IPS-11a (cell line): ENCODE data around the gene JARID2.
"Not testable (repeated sequence)": the region's sequence is repeated elsewhere in the genome, so short reads cannot be mapped to it uniquely, and the experiment has no call there.

Experiments
- H3K4me3 ChIP-seq: one replicate; pipeline ENCODE4 v1.5.1; 2013; ENCODE audit warnings: low read depth, low read length, control low read depth

Gene JARID2

GRCh38 chr6:15308435-15309213 is 62.8 kb downstream of the JARID2 start:
- H3K4me3 ChIP-seq, result no peak overlapping the region

- H3K4me3 ChIP-seq, result no peak overlapping the region
These were observed 63.9 kb downstream of the JARID2 start for GRCh38 chr6:15309611-15310283.

- no peak overlapping the region for H3K4me3 ChIP-seq
These were observed 64.8 kb downstream of the JARID2 start for GRCh38 chr6:15310680-15311079.

GRCh38 chr6:15312500-15312899 is 66.6 kb downstream of the JARID2 start:
- no peak overlapping the region for H3K4me3 ChIP-seq

GRCh38 chr6:15313367-15313766 is 67.5 kb downstream of the JARID2 start:
- H3K4me3 ChIP-seq, result no peak overlapping the region

- no peak overlapping the region for H3K4me3 ChIP-seq
These were observed 70.9 kb downstream of the JARID2 start for GRCh38 chr6:15316754-15317153.

GRCh38 chr6:15317251-15317650 is 71.4 kb downstream of the JARID2 start:
- H3K4me3 ChIP-seq, result no peak overlapping the region

- no peak overlapping the region for H3K4me3 ChIP-seq
These were observed 72.3 kb downstream of the JARID2 start for GRCh38 chr6:15317934-15318902.

- H3K4me3 ChIP-seq, result no peak overlapping the region
These were observed 73.8 kb downstream of the JARID2 start for GRCh38 chr6:15319677-15320076.

- H3K4me3 ChIP-seq, result no peak overlapping the region
These were observed 74.8 kb downstream of the JARID2 start for GRCh38 chr6:15320693-15321092.

- no peak overlapping the region for H3K4me3 ChIP-seq
These were observed 76.3 kb downstream of the JARID2 start for GRCh38 chr6:15322184-15322583.

GRCh38 chr6:15322781-15323536 is 77.1 kb downstream of the JARID2 start:
- no peak overlapping the region for H3K4me3 ChIP-seq

- not testable (repeated sequence) for H3K4me3 ChIP-seq
These were observed 77.7 kb downstream of the JARID2 start for GRCh38 chr6:15323611-15324010.

GRCh38 chr6:15324427-15324985 is 78.6 kb downstream of the JARID2 start:
- H3K4me3 ChIP-seq, result no peak overlapping the region

- no peak overlapping the region for H3K4me3 ChIP-seq
These were observed 79.7 kb downstream of the JARID2 start for GRCh38 chr6:15325540-15325955.

- no peak overlapping the region for H3K4me3 ChIP-seq
These were observed 80.3 kb downstream of the JARID2 start for GRCh38 chr6:15326067-15326614.

- no peak overlapping the region for H3K4me3 ChIP-seq
These were observed 81.4 kb downstream of the JARID2 start for GRCh38 chr6:15327271-15327670.

- no peak overlapping the region for H3K4me3 ChIP-seq
These were observed 83.4 kb downstream of the JARID2 start for GRCh38 chr6:15329197-15329671.

- no peak overlapping the region for H3K4me3 ChIP-seq
These were observed 84.5 kb downstream of the JARID2 start for GRCh38 chr6:15330174-15330944.
